ENCODE results near the gene ASIC2.

The ASIC2 gene

DNA sequence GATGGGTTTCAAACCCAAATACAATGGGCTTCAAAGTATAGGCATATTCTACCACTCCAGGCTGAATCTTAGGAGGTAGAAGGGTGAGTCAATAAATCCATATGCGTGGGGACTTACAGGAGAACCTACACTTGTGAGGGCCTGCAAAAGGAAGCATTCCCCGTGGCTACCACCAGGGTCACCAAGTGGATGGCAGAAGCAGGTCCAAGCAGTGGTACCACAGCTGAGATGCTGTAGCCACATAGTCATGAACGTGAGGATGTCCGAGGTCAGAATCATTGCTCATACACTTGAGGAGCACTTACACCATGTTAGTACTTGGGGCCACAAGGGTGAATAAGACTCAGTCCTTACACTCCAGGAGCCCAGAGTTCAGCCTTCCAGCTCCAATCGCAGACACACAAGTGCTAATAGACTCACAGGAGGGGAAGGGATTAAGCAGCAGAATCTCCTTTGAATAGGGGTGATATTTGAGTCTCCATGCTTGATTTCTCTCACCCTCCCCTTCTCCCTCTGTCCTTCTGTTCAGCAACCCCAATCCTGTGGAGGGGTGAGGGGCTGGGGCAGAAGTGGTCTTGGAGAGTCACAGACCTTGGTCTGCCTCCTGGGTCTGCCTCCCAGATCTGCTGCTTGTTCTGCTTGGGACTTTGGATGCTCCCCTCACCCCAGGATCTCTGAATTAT is 42.5 kb upstream of the ASIC2 start:
- TF ChIP-seq, protein P1, sequence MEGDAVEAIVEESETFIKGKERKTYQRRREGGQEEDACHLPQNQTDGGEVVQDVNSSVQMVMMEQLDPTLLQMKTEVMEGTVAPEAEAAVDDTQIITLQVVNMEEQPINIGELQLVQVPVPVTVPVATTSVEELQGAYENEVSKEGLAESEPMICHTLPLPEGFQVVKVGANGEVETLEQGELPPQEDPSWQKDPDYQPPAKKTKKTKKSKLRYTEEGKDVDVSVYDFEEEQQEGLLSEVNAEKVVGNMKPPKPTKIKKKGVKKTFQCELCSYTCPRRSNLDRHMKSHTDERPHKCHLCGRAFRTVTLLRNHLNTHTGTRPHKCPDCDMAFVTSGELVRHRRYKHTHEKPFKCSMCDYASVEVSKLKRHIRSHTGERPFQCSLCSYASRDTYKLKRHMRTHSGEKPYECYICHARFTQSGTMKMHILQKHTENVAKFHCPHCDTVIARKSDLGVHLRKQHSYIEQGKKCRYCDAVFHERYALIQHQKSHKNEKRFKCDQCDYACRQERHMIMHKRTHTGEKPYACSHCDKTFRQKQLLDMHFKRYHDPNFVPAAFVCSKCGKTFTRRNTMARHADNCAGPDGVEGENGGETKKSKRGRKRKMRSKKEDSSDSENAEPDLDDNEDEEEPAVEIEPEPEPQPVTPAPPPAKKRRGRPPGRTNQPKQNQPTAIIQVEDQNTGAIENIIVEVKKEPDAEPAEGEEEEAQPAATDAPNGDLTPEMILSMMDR (IDR thresholded peaks at IDR 0.05; ENCODE audit: insufficient read depth, low read length, poor library complexity, severe bottlenecking): no peak
- no peak for TF ChIP-seq EZH2phosphoT487 (conservative IDR thresholded peaks at IDR 0.05; ENCODE audit: low read length)
- no peaks in the 10 kb centered on the region for H3K9me3 ChIP-seq (ENCODE audit: insufficient read depth, low read length)
- no peaks in the 10 kb centered on the region for H3K36me3 ChIP-seq (ENCODE audit: low read length)
- no peaks in the 10 kb centered on the region for H3K27me3 ChIP-seq (ENCODE audit: low read length)
- no peak overlapping the region for H3K4me3 ChIP-seq (ENCODE audit: insufficient read depth, low read length, poor library complexity, severe bottlenecking)
- H2AFZ ChIP-seq (ENCODE audit: low read depth, low read length, severe bottlenecking): no peak overlapping the region
- H3K9ac ChIP-seq (ENCODE audit: low read length): no peak overlapping the region
- no peaks in the 10 kb centered on the region for H3F3A ChIP-seq (ENCODE audit: insufficient read depth)
- no peaks in the 10 kb centered on the region for H3K9me2 ChIP-seq (replicated peaks; ENCODE audit: insufficient read depth, low read length)
- no peaks in the 10 kb centered on the region for H3K79me2 ChIP-seq (ENCODE audit: insufficient read depth, low read length)
- H3K4me2 ChIP-seq (ENCODE audit: low read depth, low read length, poor library complexity, severe bottlenecking): no peak overlapping the region
- H4K20me1 ChIP-seq (ENCODE audit: low read depth, low read length): no peaks in the 10 kb centered on the region
- H3K27ac ChIP-seq (ENCODE audit: low read depth, low read length): no peak overlapping the region

DNA sequence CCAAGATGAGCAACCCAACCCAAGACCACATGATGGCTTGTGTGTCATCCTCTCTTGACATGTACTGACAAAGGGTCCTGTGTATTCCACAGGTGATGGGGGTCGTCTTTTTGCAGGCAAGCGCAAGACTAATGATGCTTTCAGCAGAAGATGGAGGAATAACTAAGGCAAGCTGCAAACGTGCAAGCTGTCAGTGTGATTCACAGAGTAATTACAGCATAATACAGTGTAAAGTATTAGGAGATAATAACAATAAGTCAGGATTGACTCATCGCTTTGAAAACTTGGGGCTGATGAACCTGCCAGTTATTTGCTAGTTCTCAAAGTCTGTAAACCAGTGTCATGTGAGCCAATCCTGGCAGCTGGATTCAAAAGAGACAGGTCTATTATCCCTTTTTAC is 41.6 kb upstream of the ASIC2 start:
- H3K9me3 ChIP-seq (ENCODE audit: insufficient read depth, low read length): no peaks in the 10 kb centered on the region
- H2AFZ ChIP-seq (ENCODE audit: low read depth, low read length, severe bottlenecking): no peak overlapping the region
- no peak overlapping the region for H3K4me3 ChIP-seq (ENCODE audit: insufficient read depth, low read length, poor library complexity, severe bottlenecking)
- H3K79me2 ChIP-seq (ENCODE audit: insufficient read depth, low read length): no peaks in the 10 kb centered on the region
- H3K9me2 ChIP-seq (replicated peaks; ENCODE audit: insufficient read depth, low read length): no peaks in the 10 kb centered on the region
- no peak overlapping the region for H3K4me2 ChIP-seq (ENCODE audit: low read depth, low read length, poor library complexity, severe bottlenecking)
- no peaks in the 10 kb centered on the region for H3K27me3 ChIP-seq (ENCODE audit: low read length)
- H3K27ac ChIP-seq (ENCODE audit: low read depth, low read length): no peak overlapping the region
- H3K9ac ChIP-seq (ENCODE audit: low read length): no peak overlapping the region
- no peaks in the 10 kb centered on the region for H3F3A ChIP-seq (ENCODE audit: insufficient read depth)
- H4K20me1 ChIP-seq (ENCODE audit: low read depth, low read length): no peaks in the 10 kb centered on the region
- no peaks in the 10 kb centered on the region for H3K36me3 ChIP-seq (ENCODE audit: low read length)
- TF ChIP-seq, protein P1 (IDR thresholded peaks at IDR 0.05; ENCODE audit: insufficient read depth, low read length, poor library complexity, severe bottlenecking): no peak
- TF ChIP-seq EZH2phosphoT487 (conservative IDR thresholded peaks at IDR 0.05; ENCODE audit: low read length): no peak

DNA sequence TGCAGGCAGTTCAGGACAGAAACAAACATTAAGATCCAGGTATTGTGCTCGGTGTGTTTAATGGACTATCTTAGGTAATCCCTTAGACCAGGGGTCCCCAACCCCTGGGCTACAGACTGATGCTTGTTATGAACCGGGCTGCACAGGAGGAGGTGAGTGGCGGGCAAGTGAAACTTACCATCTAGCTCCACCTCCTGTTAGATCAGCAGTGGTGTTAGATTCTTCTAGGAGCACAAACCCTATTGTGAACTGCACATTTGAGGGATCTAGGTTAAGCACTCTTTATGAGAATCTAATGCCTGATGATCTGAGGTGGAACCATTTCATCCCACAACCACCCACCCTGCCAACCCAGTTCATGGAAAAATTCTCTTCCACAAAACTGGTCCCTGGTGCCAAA is 37.8 kb upstream of the ASIC2 start:
- H3K27me3 ChIP-seq (ENCODE audit: low read length): no peaks in the 10 kb centered on the region
- H3K9ac ChIP-seq (ENCODE audit: low read length): no peak overlapping the region
- no peak overlapping the region for H3K4me2 ChIP-seq (ENCODE audit: low read depth, low read length, poor library complexity, severe bottlenecking)
- no peaks in the 10 kb centered on the region for H4K20me1 ChIP-seq (ENCODE audit: low read depth, low read length)
- H2AFZ ChIP-seq (ENCODE audit: low read depth, low read length, severe bottlenecking): no peak overlapping the region
- no peak overlapping the region for H3K4me3 ChIP-seq (ENCODE audit: insufficient read depth, low read length, poor library complexity, severe bottlenecking)
- H3K36me3 ChIP-seq (ENCODE audit: low read length): no peaks in the 10 kb centered on the region
- no peaks in the 10 kb centered on the region for H3K9me3 ChIP-seq (ENCODE audit: insufficient read depth, low read length)
- H3K79me2 ChIP-seq (ENCODE audit: insufficient read depth, low read length): no peaks in the 10 kb centered on the region
- H3K27ac ChIP-seq (ENCODE audit: low read depth, low read length): no peak overlapping the region
- H3F3A ChIP-seq (ENCODE audit: insufficient read depth): no peaks in the 10 kb centered on the region
- TF ChIP-seq EZH2phosphoT487 (conservative IDR thresholded peaks at IDR 0.05; ENCODE audit: low read length): no peak
- TF ChIP-seq, protein P1 (IDR thresholded peaks at IDR 0.05; ENCODE audit: insufficient read depth, low read length, poor library complexity, severe bottlenecking): no peak
- H3K9me2 ChIP-seq (replicated peaks; ENCODE audit: insufficient read depth, low read length): no peaks in the 10 kb centered on the region

Measured in SU-DHL-6 (cell line).